ENCODE measurements around the gene PPFIA1.

- no peak for TF ChIP-seq CTCF (conservative IDR thresholded peaks at IDR 0.05)
- no peak for TF ChIP-seq ZFX (IDR thresholded peaks at IDR 0.05)
Observed at GRCh38 chr11:70323806-70324205, 53.3 kb downstream of the PPFIA1 start.

All from C4-2B (cell line).